GF-D8 (cell line): Measurements from ENCODE around the gene PIKFYVE.
A peak's percentile ranks its signal among the peaks of the same experiment; 100 is the strongest.
"Not testable (repeated sequence)": the region's sequence is repeated elsewhere in the genome, so short reads cannot be mapped to it uniquely, and the experiment has no call there.

Source experiments
- DNase-seq: peaks from one replicate; lab custom pipeline; 2025; lab: John Stamatoyannopoulos, UW

PIKFYVE gene, protein sequence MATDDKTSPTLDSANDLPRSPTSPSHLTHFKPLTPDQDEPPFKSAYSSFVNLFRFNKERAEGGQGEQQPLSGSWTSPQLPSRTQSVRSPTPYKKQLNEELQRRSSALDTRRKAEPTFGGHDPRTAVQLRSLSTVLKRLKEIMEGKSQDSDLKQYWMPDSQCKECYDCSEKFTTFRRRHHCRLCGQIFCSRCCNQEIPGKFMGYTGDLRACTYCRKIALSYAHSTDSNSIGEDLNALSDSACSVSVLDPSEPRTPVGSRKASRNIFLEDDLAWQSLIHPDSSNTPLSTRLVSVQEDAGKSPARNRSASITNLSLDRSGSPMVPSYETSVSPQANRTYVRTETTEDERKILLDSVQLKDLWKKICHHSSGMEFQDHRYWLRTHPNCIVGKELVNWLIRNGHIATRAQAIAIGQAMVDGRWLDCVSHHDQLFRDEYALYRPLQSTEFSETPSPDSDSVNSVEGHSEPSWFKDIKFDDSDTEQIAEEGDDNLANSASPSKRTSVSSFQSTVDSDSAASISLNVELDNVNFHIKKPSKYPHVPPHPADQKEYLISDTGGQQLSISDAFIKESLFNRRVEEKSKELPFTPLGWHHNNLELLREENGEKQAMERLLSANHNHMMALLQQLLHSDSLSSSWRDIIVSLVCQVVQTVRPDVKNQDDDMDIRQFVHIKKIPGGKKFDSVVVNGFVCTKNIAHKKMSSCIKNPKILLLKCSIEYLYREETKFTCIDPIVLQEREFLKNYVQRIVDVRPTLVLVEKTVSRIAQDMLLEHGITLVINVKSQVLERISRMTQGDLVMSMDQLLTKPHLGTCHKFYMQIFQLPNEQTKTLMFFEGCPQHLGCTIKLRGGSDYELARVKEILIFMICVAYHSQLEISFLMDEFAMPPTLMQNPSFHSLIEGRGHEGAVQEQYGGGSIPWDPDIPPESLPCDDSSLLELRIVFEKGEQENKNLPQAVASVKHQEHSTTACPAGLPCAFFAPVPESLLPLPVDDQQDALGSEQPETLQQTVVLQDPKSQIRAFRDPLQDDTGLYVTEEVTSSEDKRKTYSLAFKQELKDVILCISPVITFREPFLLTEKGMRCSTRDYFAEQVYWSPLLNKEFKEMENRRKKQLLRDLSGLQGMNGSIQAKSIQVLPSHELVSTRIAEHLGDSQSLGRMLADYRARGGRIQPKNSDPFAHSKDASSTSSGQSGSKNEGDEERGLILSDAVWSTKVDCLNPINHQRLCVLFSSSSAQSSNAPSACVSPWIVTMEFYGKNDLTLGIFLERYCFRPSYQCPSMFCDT (N-terminal part only)

DNA sequence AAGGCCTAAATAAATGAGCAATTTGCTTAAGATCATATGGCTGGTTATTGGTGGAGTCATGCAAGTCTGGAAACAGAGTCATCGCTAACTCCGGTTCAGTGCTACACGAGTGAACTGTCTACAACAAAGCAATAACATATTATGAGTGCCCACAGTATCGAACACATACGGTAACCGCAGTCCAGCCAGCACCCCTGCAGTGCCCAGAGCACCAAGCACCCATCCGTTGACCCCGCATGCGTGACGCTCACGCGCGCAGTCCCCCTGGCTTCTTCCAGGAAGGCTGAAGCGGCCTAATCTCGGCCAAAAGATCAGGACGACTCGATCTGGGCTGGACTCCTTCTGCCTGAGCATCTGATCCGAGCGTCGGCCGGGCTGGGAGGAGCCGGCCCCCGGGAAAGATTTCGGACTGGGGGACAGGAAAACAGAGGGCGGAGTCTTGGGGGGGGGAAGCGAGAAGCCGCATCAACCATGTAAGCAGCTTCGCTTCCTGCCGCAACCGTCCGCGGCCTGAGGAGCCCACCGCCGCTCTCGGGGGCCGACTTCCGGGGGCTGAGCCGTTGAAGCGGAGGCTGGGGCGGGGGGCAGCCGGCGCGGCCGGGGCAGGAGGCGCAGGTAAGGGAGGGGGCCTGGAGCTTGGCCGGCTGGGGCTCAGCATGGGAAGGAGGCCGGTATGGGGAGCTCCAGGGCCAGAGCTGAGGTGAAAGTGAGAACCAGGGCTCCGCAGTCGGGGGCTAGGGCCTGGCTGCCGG is at the start of gene PIKFYVE:
TSS of gene PIKFYVE (plus strand) at position 455 of the 752 bp plus-strand sequence. CDS start 5,265 bp downstream, outside the sequence.
- DNase-seq = peak; percentile 96

DNA sequence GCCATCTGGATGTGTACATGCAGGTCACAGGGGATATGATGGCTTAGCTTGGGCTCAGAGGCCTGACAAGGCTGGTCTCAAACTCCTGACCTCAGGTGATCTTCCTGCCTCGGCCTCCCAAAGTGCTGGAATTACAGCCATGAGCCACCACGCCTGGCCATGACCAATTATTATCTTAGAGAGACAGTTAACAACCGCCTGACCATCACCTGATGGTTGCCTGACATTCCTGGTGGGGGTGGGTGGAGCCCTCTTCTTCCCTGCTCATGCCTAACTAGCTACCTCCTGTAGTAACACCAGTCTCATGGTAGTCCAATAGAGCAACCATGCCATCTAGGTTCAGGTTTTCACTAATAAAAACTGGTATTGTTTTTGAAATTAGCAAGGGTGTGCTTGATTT is 44.2 kb upstream of the PIKFYVE start:
- not testable (repeated sequence) for DNase-seq

DNA sequence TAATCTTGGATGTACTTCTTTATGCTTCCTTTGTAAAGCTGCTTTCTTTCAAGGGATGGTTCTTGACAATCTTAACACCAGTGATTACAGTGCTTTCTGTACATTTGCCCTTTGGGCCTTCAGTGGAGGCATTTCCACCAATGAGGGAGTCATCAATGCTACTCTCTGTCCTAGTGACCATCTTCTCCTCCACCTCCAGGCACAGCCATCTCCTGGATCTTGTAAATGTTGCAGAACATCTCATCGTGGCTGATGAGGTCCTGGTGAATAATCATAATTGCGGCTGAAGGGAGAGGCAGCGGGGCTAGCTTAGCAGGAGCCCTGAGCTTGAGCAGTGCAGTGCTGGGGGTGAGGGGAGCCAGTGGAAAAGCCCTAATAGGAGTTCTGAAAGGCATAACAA is 43.7 kb upstream of the PIKFYVE start:
- no peak for DNase-seq

DNA sequence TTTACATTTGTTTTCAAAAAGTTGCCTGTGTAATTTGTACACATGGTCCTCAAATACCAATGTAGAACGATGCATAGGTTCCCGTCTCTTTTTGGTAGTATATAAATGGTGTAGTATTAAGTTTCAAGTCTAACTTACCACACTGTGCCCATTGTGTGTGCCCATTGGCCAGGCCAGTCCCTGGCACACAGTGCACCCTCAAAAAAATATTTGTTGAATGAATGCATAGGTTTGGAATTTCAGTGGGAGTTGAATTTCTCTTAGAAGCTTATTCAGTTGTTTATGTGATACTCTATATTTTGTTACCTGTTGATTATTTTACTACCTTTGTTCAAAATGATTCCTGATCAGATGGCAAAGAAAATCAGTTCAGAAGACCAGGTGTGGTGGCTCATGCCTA is 41.3 kb upstream of the PIKFYVE start:
- no peak for DNase-seq

DNA sequence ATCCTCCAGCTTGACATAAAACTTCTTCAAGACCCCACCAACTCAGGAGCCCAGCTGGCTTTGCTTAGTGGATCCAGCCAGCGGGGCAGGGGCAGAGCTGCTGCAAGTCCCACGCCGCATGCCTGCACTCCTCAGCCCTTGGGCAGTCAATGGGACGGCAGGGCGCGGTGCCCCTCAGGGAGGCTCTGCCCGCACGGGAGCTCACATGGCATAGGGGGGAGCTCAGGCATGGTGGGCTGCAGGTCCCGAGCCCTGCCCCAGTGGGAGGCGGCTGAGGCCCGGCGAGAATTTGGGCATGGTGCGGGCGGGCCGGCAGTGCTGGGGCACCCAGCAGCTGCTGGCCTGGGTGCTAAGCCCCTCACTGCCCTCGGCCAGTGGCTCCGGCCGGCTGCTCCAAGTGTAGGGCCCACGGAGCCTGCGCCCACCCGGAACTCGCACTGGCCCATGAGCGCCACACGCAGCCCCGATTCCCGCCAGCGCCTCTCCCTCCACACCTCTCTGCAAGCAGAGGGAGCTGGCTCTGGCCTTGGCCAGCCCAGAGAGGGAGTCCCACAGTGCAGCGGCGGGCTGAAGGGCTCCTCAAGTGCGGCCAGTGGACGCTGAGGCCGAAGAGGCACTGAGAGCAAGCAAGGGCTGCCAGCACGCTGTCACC is 38.3 kb upstream of the PIKFYVE start:
- no peak for DNase-seq

DNA sequence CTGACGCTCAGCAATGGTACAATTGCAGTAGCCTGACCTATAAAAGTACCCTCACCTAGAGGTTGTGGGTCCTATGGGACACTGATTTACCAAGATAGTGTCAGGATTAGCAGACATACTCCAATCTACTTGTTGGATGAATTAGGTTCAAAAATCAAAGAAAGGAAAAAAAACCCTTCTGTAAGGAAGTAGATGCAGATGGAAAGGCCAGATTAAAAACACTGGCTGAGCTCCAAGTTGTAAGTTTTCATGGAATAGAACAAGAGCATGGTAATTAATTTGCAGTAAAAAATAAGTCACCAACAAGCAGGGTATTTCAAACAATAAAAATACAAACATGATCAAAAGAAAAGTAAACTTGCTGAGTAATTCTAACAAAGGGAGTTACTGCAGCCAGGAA is 37.6 kb upstream of the PIKFYVE start:
- DNase-seq = no peak

DNA sequence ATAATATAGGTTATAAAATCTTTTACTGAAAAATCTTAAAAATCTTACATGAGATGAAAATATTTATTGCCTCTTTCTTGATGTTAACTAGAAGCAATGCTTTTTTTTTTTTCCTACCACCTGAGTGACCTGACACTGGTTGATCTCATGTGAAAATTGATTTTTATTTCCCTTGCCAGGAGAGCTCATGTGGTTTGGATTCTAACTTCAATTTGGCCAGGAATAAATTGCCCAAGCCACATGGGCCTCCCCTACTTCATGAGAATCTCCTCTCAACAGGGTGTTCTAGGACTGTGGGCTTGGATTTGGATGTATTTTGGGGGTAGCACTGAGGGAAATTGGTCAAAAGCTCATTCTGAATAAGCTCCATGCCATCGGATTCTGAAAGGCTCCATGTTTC is 31.3 kb upstream of the PIKFYVE start:
- no peak for DNase-seq

DNA sequence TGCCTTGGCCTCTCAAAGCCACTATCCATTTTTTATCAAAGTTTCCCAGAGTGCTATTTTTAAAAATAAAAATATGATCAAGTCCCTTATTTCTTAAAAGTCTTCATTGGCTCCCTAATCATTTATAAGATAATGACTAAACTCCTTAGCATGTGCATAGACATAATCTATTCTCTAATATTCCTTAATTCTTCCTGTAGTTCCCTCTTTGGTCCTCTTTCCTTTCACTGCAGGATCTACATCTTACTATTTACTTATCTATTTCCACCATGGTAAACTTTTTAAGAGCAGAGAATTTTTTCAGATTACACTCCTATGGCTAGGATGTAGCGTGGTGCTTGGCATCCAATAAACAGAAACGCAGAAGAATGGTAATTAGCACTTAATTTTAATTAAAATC is 30.2 kb upstream of the PIKFYVE start:
- DNase-seq = no peak

DNA sequence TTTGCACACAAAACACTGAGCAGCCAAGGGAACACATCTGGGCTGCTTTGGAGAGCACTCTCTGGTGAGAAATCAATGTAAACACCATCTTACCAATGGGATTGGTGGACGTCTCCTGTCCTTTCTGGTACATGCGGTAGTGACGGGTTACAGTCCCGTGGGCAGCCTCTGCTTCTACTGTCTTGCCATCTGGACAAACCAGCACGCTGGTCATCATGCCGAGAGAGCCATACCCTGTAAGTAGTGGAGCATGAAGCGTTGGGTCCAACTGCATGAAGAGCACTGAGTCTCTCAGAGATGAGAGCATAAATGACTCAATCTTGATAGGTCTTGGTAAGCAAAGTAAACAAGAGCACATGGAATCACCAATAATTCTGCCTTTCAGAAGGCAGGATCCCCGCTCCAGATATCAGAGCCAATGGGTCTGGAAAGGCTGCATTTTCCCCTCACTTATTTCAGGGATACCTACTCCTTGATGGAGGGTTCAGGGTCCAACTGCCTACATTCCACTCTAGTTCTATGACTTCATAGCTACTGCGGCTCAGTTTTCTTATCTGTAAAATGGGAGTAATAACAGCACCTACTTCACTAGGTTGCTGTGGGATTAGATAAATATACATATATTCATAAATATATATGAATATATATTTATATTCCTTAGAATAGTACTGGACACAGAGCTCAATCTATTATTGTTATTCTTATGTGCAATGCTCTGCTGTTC is 26.1 kb upstream of the PIKFYVE start:
- no peak for DNase-seq

DNA sequence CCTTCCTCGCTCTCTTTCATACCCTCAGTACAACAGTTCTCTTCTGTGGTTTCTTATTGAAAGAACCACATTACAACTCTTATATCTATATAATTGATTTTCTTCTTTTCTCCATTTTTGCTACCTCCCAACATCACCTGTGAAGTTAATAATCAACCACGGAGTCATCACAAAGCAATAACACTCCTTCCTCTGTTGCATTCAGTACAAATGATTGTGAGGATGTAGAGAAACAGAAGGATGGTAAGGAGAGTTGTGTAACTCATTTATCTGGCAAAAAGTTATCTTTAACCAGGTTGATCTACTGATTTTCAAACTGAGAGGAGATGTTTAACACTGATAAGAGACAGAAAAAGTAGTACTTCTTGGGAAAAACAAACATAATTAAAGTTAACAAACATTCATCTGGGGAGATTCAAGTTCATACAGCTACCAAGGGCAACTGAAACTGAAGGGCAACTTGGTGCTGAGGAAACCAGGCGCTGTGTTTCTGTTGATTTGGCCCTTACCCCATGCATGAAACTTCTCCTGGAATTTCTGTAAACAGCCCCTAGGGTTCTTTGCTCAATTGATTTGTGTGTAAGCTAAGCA is 25.3 kb upstream of the PIKFYVE start:
- no peak for DNase-seq

DNA sequence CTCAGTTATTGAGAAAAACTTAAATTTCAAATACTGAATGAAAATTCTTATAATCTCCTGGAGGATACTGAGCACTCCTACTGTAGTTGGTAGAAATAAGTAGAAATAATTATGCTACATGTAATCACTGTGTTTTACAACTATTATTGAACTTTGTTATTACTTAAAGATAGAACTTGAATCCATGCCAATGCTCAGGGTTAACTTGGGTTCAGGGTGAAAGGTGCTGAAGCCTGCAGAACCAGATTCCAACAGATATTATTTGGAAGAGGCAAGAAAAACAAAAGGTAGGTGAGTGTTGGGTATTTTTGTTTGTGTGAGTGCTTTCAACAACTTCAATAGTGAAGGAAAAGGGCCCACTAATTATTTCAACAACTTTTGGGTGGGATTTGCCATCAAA is 21.6 kb upstream of the PIKFYVE start:
- DNase-seq = no peak

DNA sequence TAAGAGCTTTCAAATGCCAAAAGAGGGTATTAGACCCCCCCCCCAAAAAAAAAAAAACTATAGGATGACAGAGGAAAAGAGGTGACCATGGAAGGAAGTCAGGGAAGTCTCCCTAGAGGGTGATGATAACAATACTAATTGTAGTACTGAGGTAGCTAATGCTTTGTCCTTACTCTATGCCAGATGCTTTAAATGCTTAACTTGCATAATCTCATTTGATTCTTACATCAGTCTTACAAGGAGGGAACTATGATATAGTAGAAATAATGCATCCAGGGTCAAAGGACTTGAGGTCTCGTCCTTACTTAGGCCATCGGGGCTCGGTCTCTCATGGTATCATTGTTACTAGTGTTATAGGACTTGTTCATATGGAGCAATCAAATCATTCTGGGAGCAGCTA is 20.3 kb upstream of the PIKFYVE start:
- no peak for DNase-seq

DNA sequence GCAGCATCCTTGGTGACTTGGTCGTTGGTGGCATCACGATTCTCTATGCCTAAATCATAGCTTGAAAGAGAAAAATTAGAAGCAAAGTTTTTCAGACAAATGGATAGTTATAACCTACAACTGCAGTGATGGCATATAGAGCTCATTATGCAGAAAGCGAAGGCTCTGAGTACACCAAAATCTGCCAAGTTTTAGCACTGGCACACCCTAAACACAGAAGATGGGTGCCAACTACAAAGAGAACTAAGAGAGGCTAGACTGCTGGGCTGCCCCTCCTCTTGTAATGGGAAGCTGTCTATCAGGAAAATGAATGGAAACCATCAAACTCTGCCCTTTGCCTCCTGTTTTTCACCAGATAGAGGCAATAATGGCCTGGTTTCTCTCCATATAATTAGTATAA is 17.5 kb upstream of the PIKFYVE start:
- no peak for DNase-seq

DNA sequence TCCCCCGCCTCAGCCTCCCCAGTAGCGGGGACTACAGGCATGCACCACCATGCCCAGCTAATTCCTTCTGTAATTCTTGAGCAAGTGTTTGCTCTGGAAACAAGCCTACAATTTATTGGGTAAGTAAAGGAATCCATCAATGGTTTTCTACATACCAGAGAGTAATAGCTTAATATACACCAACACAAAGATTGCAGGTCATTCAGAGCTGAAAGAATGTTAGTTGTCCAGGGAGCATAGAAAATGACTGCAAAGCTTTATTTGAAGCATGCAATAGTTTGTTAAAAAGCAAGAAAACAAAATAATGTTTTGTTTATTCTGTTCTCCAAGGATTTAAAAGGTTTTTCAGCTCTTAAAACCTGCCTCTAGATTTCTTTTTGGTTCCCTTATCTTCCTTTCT is 16.8 kb upstream of the PIKFYVE start:
- DNase-seq = no peak

DNA sequence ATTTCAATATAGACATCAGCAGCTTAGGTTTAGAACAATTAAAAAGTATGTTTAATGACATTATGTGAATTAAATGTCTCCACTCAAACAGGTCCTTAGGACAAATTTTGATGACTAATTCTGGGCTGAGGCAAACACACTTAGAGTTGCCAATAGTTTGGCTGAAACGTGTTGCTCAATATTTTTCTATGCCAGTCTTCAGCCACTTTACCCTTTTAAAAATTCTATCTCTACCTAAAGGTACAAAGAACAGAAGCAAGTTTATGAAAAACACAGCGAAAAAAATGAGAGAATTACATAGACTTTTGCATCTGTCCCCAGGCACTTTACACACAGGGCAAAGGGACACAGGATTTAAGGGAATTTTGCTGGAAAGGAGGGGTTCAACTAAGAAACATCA is 15.7 kb upstream of the PIKFYVE start:
- peak; percentile 38 for DNase-seq

DNA sequence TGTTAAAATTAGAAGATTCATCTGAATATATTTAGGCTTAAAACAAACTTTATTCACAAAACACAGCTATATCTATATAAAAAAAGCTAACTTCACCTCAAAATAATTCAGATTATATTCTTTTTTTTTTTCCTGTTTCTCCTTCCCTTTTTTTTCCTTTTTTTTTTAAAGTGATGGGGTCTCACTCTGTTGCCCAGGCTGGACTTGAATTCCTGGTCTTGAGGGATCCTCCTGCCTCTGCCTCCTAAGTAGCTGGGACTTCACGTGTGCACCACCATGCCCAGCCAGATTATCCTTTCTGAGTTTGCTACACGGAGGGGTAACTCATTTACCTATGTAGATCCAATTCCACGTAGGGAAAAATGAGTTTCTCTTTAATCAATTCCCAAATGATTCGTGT is 15.0 kb upstream of the PIKFYVE start:
- DNase-seq = no peak

DNA sequence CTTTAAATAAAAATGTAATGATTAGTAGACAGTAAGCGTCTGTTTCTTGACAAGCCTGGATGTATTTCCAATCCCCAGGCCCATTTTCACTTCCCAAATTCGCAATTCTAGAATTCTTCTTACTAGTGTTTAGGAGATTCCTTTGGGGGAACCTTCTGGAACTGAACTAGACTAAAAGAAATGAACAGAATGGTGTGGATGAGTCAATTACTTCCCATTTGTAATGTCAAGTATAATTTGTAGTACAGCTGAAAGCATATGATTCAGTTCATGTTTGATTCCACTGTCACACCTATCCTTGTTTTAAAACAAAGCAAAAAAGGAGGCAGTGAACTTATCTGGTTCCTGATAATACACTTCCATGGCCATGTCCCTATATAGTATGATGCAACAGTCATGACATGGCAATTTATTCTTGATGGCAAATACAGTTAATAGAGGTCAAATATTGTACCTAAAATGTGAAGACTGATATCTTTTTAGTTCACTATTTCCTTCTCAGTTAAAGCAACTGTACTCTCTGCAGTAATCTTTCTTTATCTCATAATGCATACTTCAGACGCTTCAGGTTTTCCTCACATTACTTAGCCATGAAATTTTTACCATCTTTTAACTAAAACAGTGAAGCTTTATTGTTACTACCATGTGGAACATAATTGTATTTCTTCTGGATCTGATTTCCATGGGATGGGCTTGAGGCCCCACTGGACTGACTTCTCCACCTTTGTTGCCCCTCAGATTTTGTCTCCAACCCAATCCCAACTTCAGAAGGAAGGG is 13.2 kb upstream of the PIKFYVE start:
- peak; percentile 12 for DNase-seq

DNA sequence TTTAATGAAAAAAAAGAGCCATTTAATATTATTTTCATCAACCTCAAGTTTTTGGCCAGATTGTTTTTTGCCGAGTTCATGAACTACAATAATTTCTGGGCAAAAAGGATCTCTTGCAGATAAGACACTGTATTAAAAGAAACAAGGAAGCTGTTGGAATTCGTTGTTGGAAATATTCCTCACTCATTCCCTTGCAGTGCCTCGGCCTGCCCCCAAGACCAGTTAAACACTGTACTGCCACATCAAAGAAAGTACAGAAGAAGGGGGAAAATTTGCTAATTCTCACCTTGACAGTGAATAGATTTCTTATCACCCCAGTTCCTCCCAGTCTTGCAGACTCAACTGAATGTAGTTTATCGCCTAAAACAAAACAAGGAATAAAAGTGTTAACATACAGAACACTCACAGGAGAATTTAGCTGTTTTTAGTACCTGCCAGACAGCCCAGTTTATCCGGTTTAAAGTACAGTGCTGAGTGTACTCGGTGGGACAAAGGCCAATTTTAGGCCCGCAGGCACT is 12.4 kb upstream of the PIKFYVE start:
- no peak for DNase-seq
